Activated T-cell treated with anti-CD3 and anti-CD28 coated beads, Interleukin-2, amount 50 U/mL, for 24 hours (primary cell): ENCODE measurements around the gene MVB12B.

Source experiments
- DNase-seq: peaks from one replicate; pipeline ENCODE4 v3.0.0-alpha.2; 2020
- H3K27ac Mint-ChIP-seq: 2 replicates; pipeline ENCODE4 v1.8.0; 2020; ENCODE audit warnings: mild to moderate bottlenecking, mixed read lengths
- H3K27me3 Mint-ChIP-seq: 2 replicates; pipeline ENCODE4 v1.8.0; 2020; ENCODE audit warnings: mixed read lengths
- H3K36me3 Mint-ChIP-seq: 2 replicates; pipeline ENCODE4 v1.8.0; 2020; ENCODE audit warnings: low read depth, mixed read lengths
- H3K4me1 Mint-ChIP-seq: 2 replicates; pipeline ENCODE4 v1.8.0; 2020; ENCODE audit warnings: low read depth, mixed read lengths
- H3K4me3 Mint-ChIP-seq: 2 replicates; pipeline ENCODE4 v1.8.0; 2020; ENCODE audit warnings: mild to moderate bottlenecking, moderate library complexity, mixed read lengths
- H3K9me3 Mint-ChIP-seq: 2 replicates; pipeline ENCODE4 v1.8.0; 2020; ENCODE audit warnings: mixed read lengths

MVB12B gene

DNA sequence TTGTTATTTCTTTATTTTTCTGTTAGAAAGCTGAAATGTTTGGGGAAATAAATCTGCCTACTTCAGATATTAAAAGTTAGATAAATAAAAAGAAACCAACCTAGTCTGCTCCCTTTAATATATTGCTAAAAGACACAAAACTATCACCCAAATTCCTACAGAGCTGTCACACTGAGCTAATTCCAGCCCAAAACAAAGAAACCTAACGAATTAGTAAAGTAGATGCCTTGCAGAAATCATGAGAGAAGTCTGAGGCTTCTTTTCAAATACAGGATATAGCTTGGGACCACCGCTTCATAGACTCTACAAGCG, 164.9 kb downstream of the MVB12B start:
- Mint-ChIP-seq H3K36me3 (no peaks in the 10 kb centered on the region), H3K27ac (no peak overlapping the region), H3K27me3 (peaks cover 10% of the 10 kb centered on the region)

DNA sequence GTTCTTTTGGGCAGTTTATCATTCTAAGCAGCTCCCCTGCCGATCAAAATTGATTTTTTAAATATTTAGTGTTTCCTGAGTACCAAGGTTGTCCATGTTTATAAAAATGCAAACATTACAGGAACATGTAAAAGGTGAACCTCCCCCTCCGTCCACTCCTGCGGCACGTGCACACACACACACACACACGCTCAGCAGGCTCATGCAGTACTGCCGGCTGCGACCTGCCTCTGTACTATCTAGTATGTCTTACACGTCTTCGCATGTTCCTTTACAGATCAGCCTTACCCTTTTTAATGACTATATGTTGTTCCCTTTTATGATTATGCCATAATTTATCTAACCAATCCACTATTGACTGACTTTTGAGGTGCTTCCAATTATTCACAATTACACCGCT, 165.3 kb downstream of the MVB12B start:
- no peaks in the 10 kb centered on the region for H3K36me3 Mint-ChIP-seq
- H3K4me3 Mint-ChIP-seq: no peak overlapping the region
- DNase-seq: no peak
- no peak overlapping the region for H3K27ac Mint-ChIP-seq
- H3K9me3 Mint-ChIP-seq: no peaks in the 10 kb centered on the region
- H3K4me1 Mint-ChIP-seq: peaks cover 14% of the 10 kb centered on the region
- peaks cover 10% of the 10 kb centered on the region for H3K27me3 Mint-ChIP-seq

More for the DNA sequence above, 164.9 kb downstream of the MVB12B start:
- H3K4me3 Mint-ChIP-seq: no peak overlapping the region
- DNase-seq: no peak
- peaks cover 14% of the 10 kb centered on the region for H3K4me1 Mint-ChIP-seq
- no peaks in the 10 kb centered on the region for H3K9me3 Mint-ChIP-seq

DNA sequence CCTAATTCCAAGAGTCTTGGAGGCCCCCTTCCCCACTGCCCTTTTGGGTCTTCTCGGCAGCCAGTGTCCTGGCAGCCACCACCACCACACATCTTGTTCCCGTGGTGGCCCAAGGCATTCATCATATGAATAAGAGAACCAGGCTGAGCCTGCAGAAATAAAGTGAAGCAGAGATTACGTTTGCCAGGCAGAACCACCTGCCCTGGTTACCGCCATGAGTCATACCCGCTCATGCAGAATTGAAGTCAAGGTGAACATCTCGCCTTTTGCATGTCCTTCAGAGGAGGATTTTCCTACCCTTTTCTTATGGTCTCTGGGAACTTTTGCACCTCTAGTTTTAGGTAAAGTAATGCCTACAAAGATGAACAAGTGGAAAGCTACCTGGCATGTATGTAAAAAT, 167.6 kb downstream of the MVB12B start:
- Mint-ChIP-seq H3K9me3 (no peaks in the 10 kb centered on the region), H3K27ac (no peak overlapping the region), H3K27me3 (peaks cover 10% of the 10 kb centered on the region), H3K36me3 (no peaks in the 10 kb centered on the region), H3K4me3 (no peak overlapping the region), H3K4me1 (peaks cover 14% of the 10 kb centered on the region)
- no peak for DNase-seq

DNA sequence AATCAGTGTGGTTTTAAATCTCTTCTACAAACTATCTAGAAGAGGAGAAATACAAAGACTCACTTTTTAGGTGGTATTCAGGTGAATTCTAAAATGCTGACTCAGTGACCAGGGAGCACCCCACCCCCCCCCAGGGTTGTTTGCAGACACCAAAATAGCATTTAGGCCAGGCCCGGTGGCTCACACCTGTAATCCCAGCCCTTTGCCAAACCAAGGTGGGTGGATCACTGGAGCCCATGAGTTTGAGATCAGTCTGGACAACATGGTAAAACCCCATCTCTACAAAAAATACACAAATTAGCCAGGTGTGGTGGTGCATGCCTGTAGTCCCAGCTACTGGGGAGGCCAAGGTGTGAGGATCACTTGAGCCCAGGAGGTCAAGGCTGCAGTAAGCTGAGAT, 168.1 kb downstream of the MVB12B start:
- Mint-ChIP-seq H3K4me3 (no peak overlapping the region), H3K4me1 (peaks cover 16% of the 10 kb centered on the region), H3K9me3 (no peaks in the 10 kb centered on the region), H3K36me3 (no peaks in the 10 kb centered on the region), H3K27me3 (peaks cover 13% of the 10 kb centered on the region), H3K27ac (no peak overlapping the region)
- DNase-seq: no peak

DNA sequence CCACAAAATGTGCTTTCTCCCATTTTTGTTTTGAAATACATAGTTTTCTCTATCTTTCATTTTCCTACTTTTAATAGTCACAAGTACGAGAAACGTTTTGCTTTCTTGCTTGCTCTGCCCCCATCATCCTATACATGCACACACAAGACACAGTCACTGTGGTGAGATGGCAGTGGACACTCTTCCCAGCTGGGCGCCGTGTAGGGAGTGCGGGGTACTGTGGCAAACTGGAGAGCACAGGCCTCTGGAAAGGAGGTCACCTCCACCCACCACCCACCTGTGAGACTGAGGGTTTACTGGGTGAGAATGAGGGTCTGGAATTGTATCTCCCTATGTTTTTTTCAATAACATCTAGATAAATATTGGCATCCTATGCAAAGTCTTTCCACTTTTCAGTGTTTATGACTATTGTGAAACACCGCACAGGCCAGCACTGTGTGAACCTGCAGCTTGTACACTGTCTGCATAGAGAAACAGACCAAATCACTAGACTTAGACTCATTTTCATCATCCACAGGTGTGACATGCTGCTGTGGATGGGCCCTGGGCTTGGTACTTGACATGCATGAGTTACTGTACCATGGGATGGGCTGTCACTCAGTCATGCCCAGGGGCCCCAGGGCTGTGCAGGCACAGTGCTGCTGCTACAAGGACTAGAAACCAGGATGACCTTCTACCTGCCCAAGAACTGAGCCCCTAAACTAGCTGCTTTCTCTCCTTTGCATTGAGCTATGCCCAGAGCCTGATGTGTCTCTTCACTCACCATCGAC, 169.0 kb downstream of the MVB12B start:
- Mint-ChIP-seq H3K27me3 (peaks cover 15% of the 10 kb centered on the region), H3K9me3 (no peaks in the 10 kb centered on the region), H3K4me3 (no peak overlapping the region), H3K27ac (no peak overlapping the region), H3K36me3 (no peaks in the 10 kb centered on the region), H3K4me1 (peaks cover 14% of the 10 kb centered on the region)
- no peak for DNase-seq

DNA sequence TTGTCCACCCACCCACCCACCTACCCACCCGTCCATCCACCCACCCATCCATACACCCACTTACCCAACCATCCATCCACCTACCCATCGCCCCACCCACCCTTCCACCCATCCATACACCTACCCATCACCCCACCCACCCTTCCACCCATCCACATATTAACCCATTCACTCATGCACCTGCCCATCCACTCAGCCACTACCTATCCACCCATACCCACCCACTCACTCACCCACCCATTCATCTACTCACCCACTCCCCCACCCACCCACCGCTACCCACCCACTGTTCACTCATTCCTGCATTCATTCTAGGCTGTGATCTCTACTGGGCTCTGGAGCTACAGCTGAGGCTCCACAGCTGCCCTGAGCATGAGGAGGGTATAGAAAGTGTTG, 169.6 kb downstream of the MVB12B start:
- no peak overlapping the region for H3K4me3 Mint-ChIP-seq
- no peak for DNase-seq
- H3K9me3 Mint-ChIP-seq: no peaks in the 10 kb centered on the region
- H3K4me1 Mint-ChIP-seq: peaks cover 14% of the 10 kb centered on the region
- no peak overlapping the region for H3K27ac Mint-ChIP-seq
- H3K36me3 Mint-ChIP-seq: no peaks in the 10 kb centered on the region
- peaks cover 16% of the 10 kb centered on the region for H3K27me3 Mint-ChIP-seq

DNA sequence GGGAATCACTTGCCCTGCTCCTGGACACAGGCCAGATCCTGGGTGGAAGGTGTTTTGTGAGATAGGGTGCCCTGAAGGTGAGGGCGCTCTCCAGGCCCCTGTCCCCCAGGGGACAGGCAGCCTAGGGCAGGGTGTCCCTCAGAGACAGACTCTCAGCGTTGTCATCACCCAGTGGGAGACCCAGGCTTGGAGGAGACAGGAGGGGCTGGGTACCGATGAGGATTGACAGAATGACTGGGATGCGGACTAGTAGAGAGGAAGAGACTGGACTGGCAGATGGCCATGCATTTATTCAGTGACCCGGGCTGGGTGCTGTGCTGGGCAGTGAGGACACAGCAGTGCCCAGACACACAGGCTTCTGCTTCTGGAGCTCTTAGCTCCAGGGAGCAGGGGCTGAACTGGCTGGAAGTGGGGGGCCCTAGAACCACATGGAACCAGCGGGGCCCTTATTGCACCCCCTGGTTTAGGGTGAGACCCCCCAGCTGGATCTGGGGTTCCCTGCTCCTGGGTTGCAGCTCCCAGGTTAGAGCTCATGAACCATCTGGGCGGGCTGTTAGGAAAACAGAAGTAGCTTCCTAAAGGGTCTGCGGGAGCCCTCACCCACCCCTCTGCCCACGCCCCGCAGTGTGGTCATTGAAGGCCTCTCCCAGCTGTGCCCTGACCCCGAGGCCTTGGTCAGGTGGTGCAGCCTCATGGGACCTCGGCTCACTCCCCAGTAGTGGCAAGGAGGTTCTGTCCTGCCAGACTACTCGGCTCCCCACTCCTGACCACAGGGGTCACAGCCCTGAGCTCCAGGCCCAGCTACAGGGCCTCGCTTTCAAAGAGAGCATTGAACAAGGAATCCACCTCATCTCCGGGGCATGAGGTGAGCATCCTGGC, 170.4 kb downstream of the MVB12B start:
- peaks cover 13% of the 10 kb centered on the region for H3K4me1 Mint-ChIP-seq
- no peaks in the 10 kb centered on the region for H3K9me3 Mint-ChIP-seq
- DNase-seq: no peak
- no peaks in the 10 kb centered on the region for H3K36me3 Mint-ChIP-seq
- no peak overlapping the region for H3K27ac Mint-ChIP-seq
- H3K27me3 Mint-ChIP-seq: peaks cover 14% of the 10 kb centered on the region
- no peak overlapping the region for H3K4me3 Mint-ChIP-seq

DNA sequence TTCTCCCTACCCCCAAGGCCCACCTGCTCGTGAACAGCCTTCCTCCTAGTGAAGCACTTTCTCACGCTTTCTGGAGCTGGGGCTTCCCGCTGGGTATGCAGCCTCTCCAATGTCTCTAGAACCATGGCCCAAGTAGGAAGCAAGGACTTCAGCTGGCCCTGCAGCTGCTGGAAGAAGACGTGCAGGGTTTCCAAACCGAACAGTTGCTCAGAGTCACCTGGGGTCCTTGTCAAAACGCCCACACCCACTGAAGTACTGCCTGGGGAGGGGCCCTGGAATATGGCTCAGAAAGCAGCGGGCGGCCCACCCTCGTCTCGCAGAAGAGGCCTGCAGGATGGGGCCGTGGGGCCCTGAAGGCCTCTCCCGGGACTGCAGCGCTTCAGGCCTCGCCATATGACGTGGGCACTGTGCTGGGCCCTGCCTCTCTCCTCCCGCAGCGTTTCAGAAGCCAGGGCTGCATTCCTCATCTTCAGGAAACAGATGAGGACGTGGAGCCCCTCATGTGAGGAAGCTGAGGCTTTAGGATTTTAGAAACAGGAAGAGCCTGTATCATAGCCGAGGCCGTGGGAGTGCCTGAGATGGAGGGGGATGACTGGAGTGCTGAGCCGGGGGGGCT, 171.1 kb downstream of the MVB12B start:
- DNase-seq: no peak
- H3K27me3 Mint-ChIP-seq: peaks cover 14% of the 10 kb centered on the region
- H3K4me1 Mint-ChIP-seq: peaks cover 13% of the 10 kb centered on the region
- no peaks in the 10 kb centered on the region for H3K9me3 Mint-ChIP-seq
- H3K27ac Mint-ChIP-seq: no peak overlapping the region
- no peak overlapping the region for H3K4me3 Mint-ChIP-seq
- no peaks in the 10 kb centered on the region for H3K36me3 Mint-ChIP-seq

DNA sequence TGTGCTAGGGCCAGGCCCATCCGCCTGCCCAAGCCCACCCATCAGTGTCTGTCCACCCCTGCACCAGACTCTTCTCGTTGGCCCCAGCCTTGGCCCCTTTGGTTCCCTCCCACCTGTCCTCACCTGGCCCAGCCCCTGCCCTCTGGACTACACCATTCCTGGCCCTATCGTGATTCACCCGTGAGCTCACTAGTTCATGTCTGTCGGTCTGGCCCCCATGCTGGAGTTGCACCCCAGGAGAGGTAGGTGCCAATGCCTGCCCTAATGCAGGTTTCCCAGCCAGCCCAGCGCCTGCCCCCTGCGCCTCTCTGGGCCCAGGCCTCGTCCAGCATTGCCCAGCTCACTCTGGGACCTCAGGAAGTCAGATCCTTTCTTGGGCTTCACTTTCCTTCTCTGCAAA, 171.7 kb downstream of the MVB12B start:
- no peaks in the 10 kb centered on the region for H3K36me3 Mint-ChIP-seq
- peaks cover 13% of the 10 kb centered on the region for H3K4me1 Mint-ChIP-seq
- H3K4me3 Mint-ChIP-seq: no peak overlapping the region
- no peaks in the 10 kb centered on the region for H3K9me3 Mint-ChIP-seq
- DNase-seq: no peak
- peaks cover 14% of the 10 kb centered on the region for H3K27me3 Mint-ChIP-seq
- H3K27ac Mint-ChIP-seq: no peak overlapping the region

DNA sequence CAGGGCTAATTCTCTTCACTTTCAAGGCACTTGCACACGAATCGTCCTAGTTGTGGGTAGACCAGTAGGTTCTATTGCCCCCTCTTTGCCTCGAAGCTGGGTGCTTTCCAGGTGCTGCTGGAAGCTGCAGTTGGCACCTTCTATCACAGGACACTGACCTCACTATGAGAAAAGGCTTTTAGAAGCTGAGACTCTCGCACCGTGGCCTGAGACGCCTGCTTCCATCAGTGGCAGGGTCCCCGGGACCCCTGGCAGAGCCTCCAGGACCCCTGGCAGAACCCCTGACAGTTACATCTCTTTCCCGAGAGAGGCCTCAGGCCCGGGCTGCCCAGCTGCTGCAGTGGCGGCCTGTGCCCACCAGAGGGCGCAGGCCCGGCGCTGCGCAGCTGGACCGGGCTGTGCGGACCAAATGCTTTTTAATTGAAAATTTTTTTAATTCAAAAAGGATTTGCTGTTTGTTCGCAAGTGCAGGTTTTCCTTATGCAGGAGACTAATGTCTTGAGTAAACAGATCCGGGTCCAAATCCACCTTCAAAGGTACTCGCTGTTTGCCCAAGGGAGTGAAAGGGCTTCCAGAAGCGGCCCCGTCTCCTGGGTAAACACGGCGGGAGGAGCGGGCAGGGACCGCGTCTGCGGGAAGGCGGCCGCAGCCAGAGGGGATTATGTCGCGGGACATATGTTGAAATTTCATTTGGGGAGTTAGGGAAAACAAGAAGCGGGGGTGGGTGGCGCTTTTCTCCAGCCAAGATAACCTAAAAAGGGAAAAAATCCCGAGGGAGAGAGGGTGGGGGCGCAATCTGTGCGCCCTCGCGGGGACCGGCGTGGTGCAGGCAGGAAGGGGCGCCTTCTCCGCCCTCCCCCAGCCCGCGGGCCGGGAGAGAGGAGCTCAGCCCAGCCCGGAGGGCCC, 172.6 kb downstream of the MVB12B start:
- H3K27ac Mint-ChIP-seq: no peak overlapping the region
- no peaks in the 10 kb centered on the region for H3K36me3 Mint-ChIP-seq
- no peaks in the 10 kb centered on the region for H3K9me3 Mint-ChIP-seq
- H3K4me3 Mint-ChIP-seq: peak overlapping the region; percentile 55
- H3K4me1 Mint-ChIP-seq: peaks cover 13% of the 10 kb centered on the region
- peak; percentile 72 for DNase-seq
- peaks cover 14% of the 10 kb centered on the region for H3K27me3 Mint-ChIP-seq

DNA sequence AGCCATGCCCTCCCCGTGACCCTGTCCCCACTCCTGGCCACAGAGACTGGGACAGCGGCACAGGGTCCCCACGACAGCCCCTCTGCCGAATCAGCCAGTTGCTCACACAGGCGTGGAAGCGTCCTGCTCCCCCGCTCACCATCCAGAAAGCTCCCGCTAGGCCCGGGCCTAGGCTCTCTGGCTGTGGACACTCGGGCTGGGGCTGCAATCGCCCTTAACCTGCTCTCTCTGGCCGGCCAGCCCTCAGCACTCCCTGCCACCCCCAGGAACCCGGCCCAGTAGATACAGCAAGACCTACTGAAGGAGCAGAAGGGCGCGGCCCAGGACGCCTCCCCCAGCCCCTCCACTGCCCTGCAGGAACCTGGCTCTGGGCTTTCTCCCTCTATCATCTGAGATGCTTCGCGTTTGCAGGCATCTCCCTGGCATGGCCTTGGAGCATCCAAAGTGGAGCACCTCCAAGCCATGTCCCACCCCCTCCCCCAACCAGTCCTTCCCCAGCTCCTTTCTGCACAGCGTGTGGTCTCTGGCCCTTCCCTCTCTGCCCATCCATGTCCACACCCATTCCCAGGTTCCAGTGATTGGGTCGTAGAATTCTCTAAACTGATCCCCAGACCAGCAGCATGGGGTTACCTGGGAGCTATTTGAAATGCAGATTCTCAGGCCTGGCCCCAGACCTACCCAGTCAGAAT, 173.4 kb downstream of the MVB12B start:
- H3K36me3 Mint-ChIP-seq: no peaks in the 10 kb centered on the region
- H3K27ac Mint-ChIP-seq: no peak overlapping the region
- peaks cover 14% of the 10 kb centered on the region for H3K27me3 Mint-ChIP-seq
- H3K9me3 Mint-ChIP-seq: no peaks in the 10 kb centered on the region
- H3K4me3 Mint-ChIP-seq: no peak overlapping the region
- H3K4me1 Mint-ChIP-seq: peaks cover 13% of the 10 kb centered on the region
- DNase-seq: no peak

DNA sequence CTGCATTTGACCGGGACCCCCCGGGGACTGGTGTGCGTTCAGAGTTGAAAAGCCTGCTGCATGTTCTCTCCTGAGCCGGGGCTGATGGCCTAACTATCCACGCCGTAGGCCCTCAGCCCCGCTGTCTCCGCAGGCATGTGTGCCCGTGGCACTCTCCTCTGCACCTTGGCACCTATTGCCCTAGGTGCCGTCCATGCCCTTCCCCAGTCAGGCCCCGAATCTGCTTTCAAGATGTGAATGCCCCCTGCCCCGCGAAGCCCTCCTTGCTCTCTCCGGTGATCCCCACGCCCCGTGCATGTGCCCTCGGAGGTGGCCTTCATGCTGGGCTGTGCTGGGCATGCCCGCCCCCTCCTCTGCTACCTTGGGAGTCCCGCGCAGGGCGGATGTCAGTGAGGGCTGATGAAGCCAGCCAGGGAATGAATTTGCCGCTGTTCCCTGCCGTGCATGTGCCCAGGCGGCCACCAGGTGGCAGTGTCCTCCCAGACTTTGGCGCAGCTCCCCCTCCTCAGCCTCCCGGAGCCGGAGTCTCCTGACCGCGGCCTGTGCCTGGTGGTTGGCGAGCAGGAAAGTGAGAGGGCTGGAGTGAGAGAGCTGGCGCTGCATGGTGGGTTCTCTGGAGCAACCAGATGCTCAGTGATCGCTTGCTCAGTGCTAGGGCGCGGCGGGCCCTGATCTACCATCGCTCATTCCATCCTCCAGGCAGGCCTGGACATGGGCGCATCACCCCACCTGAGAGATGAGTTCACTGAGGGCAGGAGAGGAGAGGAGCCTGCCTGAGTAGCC, 174.2 kb downstream of the MVB12B start:
- H3K4me1 Mint-ChIP-seq: peaks cover 13% of the 10 kb centered on the region
- H3K27ac Mint-ChIP-seq: no peak overlapping the region
- peaks cover 14% of the 10 kb centered on the region for H3K27me3 Mint-ChIP-seq
- no peak overlapping the region for H3K4me3 Mint-ChIP-seq
- DNase-seq: peak; percentile 82
- no peaks in the 10 kb centered on the region for H3K36me3 Mint-ChIP-seq
- H3K9me3 Mint-ChIP-seq: no peaks in the 10 kb centered on the region
